ENCODE measurements around the gene RASL10A. TPM values are rescaled to one million over a fixed set of nuclear protein-coding genes. Genes with fewer than 3 reads are reported as not detected.

RASL10A gene
- total and polyA plus RNA-seq, 2 experiments from 2014 or later, result 1.6 to 3.0 TPM

- Mint-ChIP-seq H3K27ac (no peak overlapping the region; the same call in 1 of the 2 replicates), H3K4me3 (peak overlapping the region; percentile 84), H3K27me3 (ENCODE audit: insufficient read depth, low read depth, poor library complexity) (peaks cover 13% of the 10 kb centered on the region), H3K9me3 (no peaks in the 10 kb centered on the region), H3K4me1 (peaks cover 31% of the 10 kb centered on the region), H3K36me3 (ENCODE audit: low read depth) (no peaks in the 10 kb centered on the region; the same call in 2 of the 3 replicates)
- H3F3A ChIP-seq (replicated peaks; ENCODE audit: low read depth), result peaks cover 22% of the 10 kb centered on the region
- H3K27ac ChIP-seq (ENCODE audit: low read depth), result no peak overlapping the region
- peaks cover 10% of the 10 kb centered on the region; the same call in 1 of the 2 replicates for H3K4me1 ChIP-seq (ENCODE audit: insufficient read depth)
- peak overlapping the region; percentile 97 for H3K4me2 ChIP-seq
- H3K79me2 ChIP-seq (replicated peaks; ENCODE audit: insufficient read depth), result no peaks in the 10 kb centered on the region
- H3K36me3 ChIP-seq (ENCODE audit: insufficient read depth), result no peaks in the 10 kb centered on the region
- TF ChIP-seq ZNF331 (CRISPR knock-in tag; IDR thresholded peaks at IDR 0.05; ENCODE audit: low read depth) (no peak), EZH2 (IDR thresholded peaks at IDR 0.05; ENCODE audit: low read depth, unreplicated experiment) (no peak), ZNF462 (CRISPR knock-in tag; IDR thresholded peaks at IDR 0.05) (no peak), ZNF114 (CRISPR knock-in tag; IDR thresholded peaks at IDR 0.05) (no peak), STAT1 (IDR thresholded peaks at IDR 0.05; ENCODE audit: unreplicated experiment) (no peak), EZH2phosphoT487 (IDR thresholded peaks at IDR 0.05; ENCODE audit: unreplicated experiment) (no peak), REST (IDR thresholded peaks at IDR 0.05; ENCODE audit: unreplicated experiment) (no peak)
- DNase-seq (ENCODE audit: low spot score), result no peak
- peak overlapping the region; percentile 88 for H3K4me3 ChIP-seq
- H2AFZ ChIP-seq, result peak overlapping the region; percentile 66; the same call in 1 of the 2 replicates
- no peaks in the 10 kb centered on the region for H3K9me2 ChIP-seq (ENCODE audit: insufficient read depth)
- H4K20me1 ChIP-seq (replicated peaks; ENCODE audit: insufficient read depth), result no peaks in the 10 kb centered on the region
- 0 out of 2 replicates have a peak, but pooled peaks cover 3% of the 10 kb centered on the region for H3K27me3 ChIP-seq (ENCODE audit: insufficient read depth)
- ATAC-seq, result no peak
Measured at GRCh38 chr22:29307596-29308147, 7.8 kb downstream of the RASL10A start.

Measured in GM23338 (cell line).